Gastroesophageal sphincter (tissue), 4 donors: Measurements from ENCODE around the gene ABHD6. TPM values are rescaled to one million over a fixed set of nuclear protein-coding genes. Genes with fewer than 3 reads are reported as not detected.
"Not testable (repeated sequence)": the region's sequence is repeated elsewhere in the genome, so short reads cannot be mapped to it uniquely, and the experiment has no call there.

Experiments used
- ATAC-seq: fragments of 150-250 bp; one replicate; pipeline ENCODE4 v1.9.1; 2016; ENCODE audit warnings: mild to moderate bottlenecking, moderate library complexity
- H3K27ac ChIP-seq, 4 donors: fragments of 200-600 bp; sonication (generic) in 3 of 4; 1 replicate in 3 of 4; 2 replicates in 1 of 4; pipeline ENCODE4 v1.5.1; 2016 to 2019
- H3K27me3 ChIP-seq: fragments of 200-600 bp; sonication (generic); one replicate; pipeline ENCODE4 v1.5.1; 2019
- H3K36me3 ChIP-seq, 2 donors: fragments of 200-600 bp; sonication (generic); one replicate each; pipeline ENCODE4 v1.5.1; 2019; ENCODE audit warnings: control low read depth in 1 of 2
- H3K4me1 ChIP-seq, 3 donors: fragments of 200-600 bp; sonication (generic); 1 replicate in 2 of 3; 2 replicates in 1 of 3; pipeline ENCODE4 v1.5.1; 2016 to 2019; ENCODE audit warnings: control low read depth in 2 of 3
- H3K4me3 ChIP-seq, 2 donors: fragments of 200-600 bp; sonication (generic); one replicate each; pipeline ENCODE4 v1.5.1; 2019; ENCODE audit warnings: mild to moderate bottlenecking in 1 of 2, moderate library complexity in 1 of 2
- H3K9me3 ChIP-seq, 3 donors: fragments of 200-600 bp; sonication (generic); one replicate each; pipeline ENCODE4 v1.5.1; 2017 to 2019; ENCODE audit warnings: control low read depth in 2 of 3
- CTCF ChIP-seq, 4 experiments: fragments of 200-600 bp in 2 of 4; fragments of 450-650 bp in 2 of 4; sonication (generic) in 1 of 4; IDR thresholded peaks; one replicate each; pipeline ENCODE4 v1.5.1; 2017 to 2019; ENCODE audit warnings: antibody characterized with exemption in 4 of 4, mild to moderate bottlenecking in 2 of 4, moderate library complexity in 2 of 4
- EP300 ChIP-seq: sonication (generic); formaldehyde crosslinking; IDR thresholded peaks from one replicate; pipeline ENCODE4 v1.6.1; 2017; ENCODE audit warnings: antibody characterized with exemption, mild to moderate bottlenecking
- POLR2A ChIP-seq, 2 donors: fragments of 450-650 bp; IDR thresholded peaks; one replicate each; pipeline ENCODE4 v1.6.1; 2017; ENCODE audit warnings: antibody characterized with exemption in 2 of 2, mild to moderate bottlenecking in 2 of 2, moderate library complexity in 1 of 2
- POLR2AphosphoS5 ChIP-seq: sonication (generic); formaldehyde crosslinking; IDR thresholded peaks from one replicate; pipeline ENCODE4 v1.6.1; 2017; ENCODE audit warnings: antibody characterized with exemption
- WGBS, 2 donors: methylation state at CpG; one replicate each; pipeline ENCODE4 v1.1.5; 2018; ENCODE audit warnings: low coverage in 1 of 2; 5-methylcytosine and 5-hydroxymethylcytosine counted together
- total RNA-seq, 4 donors: library from RNA; depleted of rRNA; stranded (reverse); fragments of >200 nt; gene quantifications; one replicate each; pipeline ENCODE4 v1.1.0, GENCODE V29; 2016

ABHD6 gene
- total RNA-seq, 4 donors from 2014 or later = 6.5 to 27.1 (median 17.6) TPM

- TF ChIP-seq EP300 = no peak
- WGBS, 2 donors = 84 to 94% methylated on average over 3 of the region's 6 CpGs
- Histone ChIP-seq H3K36me3 (peaks cover 0 to 56% of the 10 kb centered on the region in 2 donors), H3K4me1 (no peaks in the 10 kb centered on the region), H3K4me3 (no peak overlapping the region), H3K9me3 (no peaks in the 10 kb centered on the region), H3K27ac (no peak overlapping the region), H3K27me3 (no peaks in the 10 kb centered on the region)
- no peak for ATAC-seq
Measured at GRCh38 chr3:58287354-58287753, 49.8 kb downstream of the ABHD6 start.

DNA sequence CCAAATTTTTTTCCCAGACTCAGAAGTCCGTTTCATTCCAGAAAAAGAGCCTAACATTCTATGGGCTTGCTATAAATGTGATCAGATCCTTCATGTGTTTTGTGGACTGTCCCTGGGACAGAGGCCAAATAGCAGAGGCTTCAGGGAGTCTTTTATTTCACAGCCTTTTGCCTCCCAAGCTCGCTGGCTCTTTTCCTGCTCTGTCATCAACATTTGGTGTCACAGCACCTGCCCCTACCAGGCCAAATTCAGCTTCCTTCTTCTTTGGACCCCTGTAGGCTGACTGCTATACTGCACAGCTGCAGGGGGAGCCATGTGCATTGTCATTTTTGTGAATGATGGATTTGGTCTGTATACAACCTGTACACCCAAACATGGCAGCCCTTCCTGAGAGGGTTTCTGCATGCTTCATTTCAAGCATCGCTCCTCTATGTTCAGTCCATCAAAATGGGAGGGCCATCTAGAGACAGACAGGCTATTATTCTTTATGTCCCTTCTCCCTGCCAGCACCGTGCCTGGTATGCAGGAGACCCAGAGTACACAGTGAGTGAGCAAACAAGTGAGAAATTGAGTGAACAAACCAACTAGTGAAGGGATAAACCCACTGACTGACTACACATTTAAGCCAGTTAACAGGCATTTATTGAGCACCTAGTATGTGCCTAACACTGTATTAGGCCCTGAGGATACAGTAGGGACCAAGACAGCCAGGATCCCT, 50.6 kb downstream of the ABHD6 start:
- 69 to 71% methylated on average over 2 to 3 of the region's 4 CpGs for WGBS, 2 donors
- H3K36me3 ChIP-seq = peaks cover 0 to 53% of the 10 kb centered on the region in 2 donors
- no peak for ATAC-seq
- TF ChIP-seq CTCF (IDR thresholded peaks at IDR 0.05) (no peak), POLR2A (IDR thresholded peaks at IDR 0.05) (no peak), EP300 (no peak), POLR2AphosphoS5 (no peak)
- no peak overlapping the region for H3K27ac ChIP-seq
- H3K4me3 ChIP-seq = no peak overlapping the region
- H3K27me3 ChIP-seq = no peaks in the 10 kb centered on the region
- no peaks in the 10 kb centered on the region for H3K9me3 ChIP-seq
- H3K4me1 ChIP-seq = no peaks in the 10 kb centered on the region

DNA sequence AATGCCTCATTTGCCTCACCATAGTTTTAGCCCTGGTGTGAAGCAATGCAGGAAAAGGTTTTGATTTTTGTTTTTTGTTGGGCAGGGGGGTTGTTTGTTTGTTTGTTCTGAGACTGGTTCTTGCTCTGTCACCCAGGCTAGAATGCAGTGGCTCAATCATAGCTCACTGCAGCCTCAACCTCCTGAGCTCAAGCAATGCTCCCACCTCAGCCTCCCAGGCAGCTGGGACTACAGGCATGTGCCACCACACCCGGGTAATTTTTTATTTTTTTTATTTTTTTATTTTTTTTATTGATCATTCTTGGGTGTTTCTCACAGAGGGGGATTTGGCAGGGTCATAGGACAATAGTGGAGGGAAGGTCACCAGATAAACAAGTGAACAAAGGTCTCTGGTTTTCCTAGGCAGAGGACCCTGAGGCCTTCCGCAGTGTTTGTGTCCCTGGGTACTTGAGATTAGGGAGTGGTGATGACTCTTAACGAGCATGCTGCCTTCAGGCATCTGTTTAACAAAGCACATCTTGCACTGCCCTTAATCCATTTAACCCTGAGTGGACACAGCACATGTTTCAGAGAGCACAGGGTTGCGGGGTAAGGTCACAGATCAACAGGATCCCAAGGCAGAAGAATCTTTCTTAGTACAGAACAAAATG, 51.5 kb downstream of the ABHD6 start:
- ATAC-seq, H3K27ac ChIP-seq, H3K4me3 ChIP-seq, H3K4me1 ChIP-seq, H3K9me3 ChIP-seq, H3K27me3 ChIP-seq: not testable (repeated sequence)
- 100% methylated on average over 1 of the region's 4 CpGs for WGBS, 2 donors
- H3K36me3 ChIP-seq = peaks cover 0 to 54% of the 10 kb centered on the region in 2 donors

GRCh38 chr3:58290446-58290845, 52.9 kb downstream of the ABHD6 start:
- not testable (repeated sequence) for H3K27ac ChIP-seq, H3K9me3 ChIP-seq, H3K27me3 ChIP-seq, ATAC-seq, H3K4me1 ChIP-seq, H3K4me3 ChIP-seq
- WGBS, 2 donors = no CpG with 5 or more reads among the region's 33 CpGs
- peaks cover 0 to 42% of the 10 kb centered on the region in 2 donors for H3K36me3 ChIP-seq

- no peaks in the 10 kb centered on the region for H3K27me3 ChIP-seq
- H3K36me3 ChIP-seq = peaks cover 0 to 30% of the 10 kb centered on the region in 2 donors
- no peak overlapping the region for H3K27ac ChIP-seq
- no peak overlapping the region for H3K4me3 ChIP-seq
- TF ChIP-seq EP300 (no peak), POLR2A (IDR thresholded peaks at IDR 0.05) (no peak), POLR2AphosphoS5 (no peak), CTCF (IDR thresholded peaks at IDR 0.05) (no peak)
- 71 to 82% methylated on average over 2 to 4 of the region's 9 CpGs for WGBS, 2 donors
- no peak for ATAC-seq
- no peaks in the 10 kb centered on the region for H3K4me1 ChIP-seq
- no peaks in the 10 kb centered on the region for H3K9me3 ChIP-seq
Measured at GRCh38 chr3:58291671-58292338, 54.2 kb downstream of the ABHD6 start.

- no peak for TF ChIP-seq POLR2A (IDR thresholded peaks at IDR 0.05)
- TF ChIP-seq EP300 = no peak
- no peak for TF ChIP-seq POLR2AphosphoS5
- TF ChIP-seq CTCF (IDR thresholded peaks at IDR 0.05) = no peak
- no peak overlapping the region for H3K27ac ChIP-seq
- no peaks in the 10 kb centered on the region for H3K27me3 ChIP-seq
- H3K36me3 ChIP-seq = peaks cover 0 to 20% of the 10 kb centered on the region in 2 donors
- no peaks in the 10 kb centered on the region for H3K9me3 ChIP-seq
- no peak overlapping the region for H3K4me3 ChIP-seq
- 78 to 85% methylated on average over 3 to 10 of the region's 10 CpGs for WGBS, 2 donors
- no peak for ATAC-seq
- H3K4me1 ChIP-seq = no peaks in the 10 kb centered on the region
Measured at GRCh38 chr3:58292866-58293265, 55.3 kb downstream of the ABHD6 start.
